HL-60 (cell line): ENCODE data around the gene ABHD17A.

Experiments
- DNase-seq, 2 experiments: peaks; one replicate each; pipeline ENCODE4 v3.0.0-alpha.2; 2010 to 2020; ENCODE audit warnings: low read depth in 1 of 2, low spot score in 1 of 2
- H3K27ac ChIP-seq: fragments of 250-450 bp; sonication (Bioruptor Pico); replicated peaks from 2 replicates; pipeline ENCODE4 v1.5.1; 2020; ENCODE audit warnings: mild to moderate bottlenecking, moderate library complexity
- H3K27me3 ChIP-seq: fragments of 250-450 bp; sonication (Bioruptor Pico); 2 replicates; pipeline ENCODE4 v1.5.1; 2021; ENCODE audit warnings: mild to moderate bottlenecking, moderate library complexity; ENCODE audit not compliant: insufficient read depth, poor library complexity, severe bottlenecking
- H3K4me3 ChIP-seq: replicated peaks from 2 replicates; pipeline ENCODE4 v1.5.1; 2011; ENCODE audit warnings: mild to moderate bottlenecking, control low read depth, low read length; ENCODE audit not compliant: insufficient read depth
- GABPA ChIP-seq: IDR thresholded peaks from 2 replicates; pipeline ENCODE4 v1.6.1; 2012; ENCODE audit warnings: low read depth
- POLR2AphosphoS5 ChIP-seq: IDR thresholded peaks from 2 replicates; pipeline ENCODE4 v1.6.1; 2012; ENCODE audit warnings: low read depth
- REST ChIP-seq: IDR thresholded peaks from 2 replicates; pipeline ENCODE4 v1.6.1; 2012; ENCODE audit warnings: low read depth; ENCODE audit not compliant: insufficient replicate concordance
- SPI1 ChIP-seq: IDR thresholded peaks from 2 replicates; pipeline ENCODE4 v1.6.1; 2012; ENCODE audit warnings: low read depth, mild to moderate bottlenecking, borderline replicate concordance
- TF ChIP-seq, protein P1 (sequence below): IDR thresholded peaks from one replicate; pipeline ENCODE4 v1.5.1; 2011; ENCODE audit warnings: low read length, control low read depth, inconsistent platforms; ENCODE audit not compliant: insufficient read depth

The ABHD17A gene

DNA sequence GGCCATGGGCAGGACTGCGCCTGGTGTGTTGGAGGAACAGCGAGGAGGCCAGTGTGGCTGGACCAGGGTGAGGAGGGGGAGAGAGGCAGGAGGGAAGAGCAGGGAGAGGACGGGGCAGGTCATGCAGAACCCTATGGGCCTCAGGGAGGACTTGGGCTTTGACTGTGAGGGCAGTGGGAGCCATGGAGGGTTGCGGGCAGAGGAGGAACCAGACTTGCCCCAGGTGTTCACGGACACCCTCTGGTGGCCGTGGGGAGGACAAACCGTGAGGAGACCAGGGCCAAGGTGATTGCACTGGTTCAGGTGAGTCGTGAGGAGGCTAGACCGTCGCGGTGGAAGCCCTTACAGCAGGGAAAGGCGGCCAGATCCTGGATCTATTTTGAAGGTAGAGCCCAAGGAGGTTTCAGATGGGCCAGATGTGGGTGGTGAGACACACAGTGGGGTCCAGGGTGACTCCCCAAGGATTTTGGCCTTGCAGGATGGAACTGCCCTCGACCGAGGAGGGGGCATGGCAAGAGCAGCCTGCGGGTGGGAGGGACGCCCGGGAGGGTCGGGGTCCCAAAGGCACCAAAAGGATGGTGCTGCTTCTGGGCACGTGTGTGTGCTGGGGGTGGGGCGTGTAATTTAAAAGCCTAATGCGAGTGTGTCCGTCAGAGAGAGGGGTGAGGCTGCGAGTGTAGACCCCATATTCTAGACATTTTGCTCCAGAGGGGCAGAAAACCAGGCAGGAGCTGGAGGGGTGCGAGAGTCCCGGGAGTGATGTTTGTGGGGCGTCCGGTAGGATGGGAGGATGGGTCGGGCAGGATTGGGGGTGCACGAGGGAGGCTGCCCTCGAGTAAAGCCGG, 34.3 kb downstream of the ABHD17A start:
- TF ChIP-seq, protein P1, sequence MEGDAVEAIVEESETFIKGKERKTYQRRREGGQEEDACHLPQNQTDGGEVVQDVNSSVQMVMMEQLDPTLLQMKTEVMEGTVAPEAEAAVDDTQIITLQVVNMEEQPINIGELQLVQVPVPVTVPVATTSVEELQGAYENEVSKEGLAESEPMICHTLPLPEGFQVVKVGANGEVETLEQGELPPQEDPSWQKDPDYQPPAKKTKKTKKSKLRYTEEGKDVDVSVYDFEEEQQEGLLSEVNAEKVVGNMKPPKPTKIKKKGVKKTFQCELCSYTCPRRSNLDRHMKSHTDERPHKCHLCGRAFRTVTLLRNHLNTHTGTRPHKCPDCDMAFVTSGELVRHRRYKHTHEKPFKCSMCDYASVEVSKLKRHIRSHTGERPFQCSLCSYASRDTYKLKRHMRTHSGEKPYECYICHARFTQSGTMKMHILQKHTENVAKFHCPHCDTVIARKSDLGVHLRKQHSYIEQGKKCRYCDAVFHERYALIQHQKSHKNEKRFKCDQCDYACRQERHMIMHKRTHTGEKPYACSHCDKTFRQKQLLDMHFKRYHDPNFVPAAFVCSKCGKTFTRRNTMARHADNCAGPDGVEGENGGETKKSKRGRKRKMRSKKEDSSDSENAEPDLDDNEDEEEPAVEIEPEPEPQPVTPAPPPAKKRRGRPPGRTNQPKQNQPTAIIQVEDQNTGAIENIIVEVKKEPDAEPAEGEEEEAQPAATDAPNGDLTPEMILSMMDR = peak; percentile 13
- no peak for TF ChIP-seq GABPA
- TF ChIP-seq POLR2AphosphoS5 = no peak
- no peak for TF ChIP-seq SPI1
- no peak overlapping the region for H3K27ac ChIP-seq
- DNase-seq = no peak
- no peaks in the 10 kb centered on the region for H3K27me3 ChIP-seq
- no peak overlapping the region for H3K4me3 ChIP-seq

GRCh38 chr19:1849886-1850398, 35.4 kb downstream of the ABHD17A start:
- DNase-seq = no peak
- Histone ChIP-seq H3K27ac (no peak overlapping the region), H3K27me3 (no peaks in the 10 kb centered on the region), H3K4me3 (no peak overlapping the region)
- TF ChIP-seq, protein P1 = no peak
- no peak for TF ChIP-seq SPI1
- TF ChIP-seq GABPA = no peak
- no peak for TF ChIP-seq POLR2AphosphoS5
- TF ChIP-seq REST = no peak

- Histone ChIP-seq H3K27me3 (no peaks in the 10 kb centered on the region), H3K4me3 (no peak overlapping the region; the same call in 1 of the 2 replicates), H3K27ac (peak overlapping the region; percentile 99)
- DNase-seq = no peak
- TF ChIP-seq SPI1 (no peak), POLR2AphosphoS5 (no peak), GABPA (no peak), REST (no peak)
- TF ChIP-seq, protein P1 = no peak
These were observed 36.2 kb downstream of the ABHD17A start for GRCh38 chr19:1849132-1849474.
